ENCODE data around the gene DDX3X.
"Not testable (repeated sequence)": the region's sequence is repeated elsewhere in the genome, so short reads cannot be mapped to it uniquely, and the experiment has no call there.

DDX3X gene
- 2,042 to 3,789 (median 2,577) reads per million in 4 donors for total RNA-seq

- peak; percentile 57 to 94 (median 73) for DNase-seq
Observed at GRCh38 chrX:41333744-41334362, at the start of gene DDX3X. TSS of gene DDX3X (plus strand) at chrX:41334162. CDS start at chrX:41334253, 91 bp downstream.

GRCh38 chrX:41285928-41286327 lies 48.0 kb upstream of the DDX3X start:
- DNase-seq, result not testable (repeated sequence)

GRCh38 chrX:41288641-41289040 lies 45.3 kb upstream of the DDX3X start:
- no peak for DNase-seq

GRCh38 chrX:41289095-41289494 lies 44.9 kb upstream of the DDX3X start:
- DNase-seq, result no peak

GRCh38 chrX:41291309-41291708 lies 42.7 kb upstream of the DDX3X start:
- no peak for DNase-seq

GRCh38 chrX:41293269-41293668 lies 40.7 kb upstream of the DDX3X start:
- DNase-seq, result peak in 1 of 5 donors; percentile 33

GRCh38 chrX:41300758-41301437 lies 33.1 kb upstream of the DDX3X start:
- no peak for DNase-seq

- no peak for DNase-seq
Observed at GRCh38 chrX:41301438-41301824, 32.5 kb upstream of the DDX3X start.

- no peak for DNase-seq
Observed at GRCh38 chrX:41302370-41302769, 31.6 kb upstream of the DDX3X start.

GRCh38 chrX:41303013-41303412 lies 30.9 kb upstream of the DDX3X start:
- DNase-seq, result no peak

GRCh38 chrX:41304178-41304577 lies 29.8 kb upstream of the DDX3X start:
- no peak for DNase-seq

- no peak for DNase-seq
Observed at GRCh38 chrX:41308884-41309647, 24.9 kb upstream of the DDX3X start.

GRCh38 chrX:41312786-41313185 lies 21.2 kb upstream of the DDX3X start:
- DNase-seq, result no peak

- no peak for DNase-seq
Observed at GRCh38 chrX:41313419-41313818, 20.5 kb upstream of the DDX3X start.

- no peak for DNase-seq
Observed at GRCh38 chrX:41314204-41314603, 19.8 kb upstream of the DDX3X start.

- no peak for DNase-seq
Observed at GRCh38 chrX:41314881-41315280, 19.1 kb upstream of the DDX3X start.

GRCh38 chrX:41316266-41316665 lies 17.7 kb upstream of the DDX3X start:
- DNase-seq, result not testable (repeated sequence)

- no peak for DNase-seq
Observed at GRCh38 chrX:41317477-41318208, 16.3 kb upstream of the DDX3X start.

- DNase-seq, result no peak
Observed at GRCh38 chrX:41320393-41320792, 13.6 kb upstream of the DDX3X start.

- DNase-seq, result no peak
Observed at GRCh38 chrX:41322821-41323603, 10.9 kb upstream of the DDX3X start.

- DNase-seq, result no peak
Observed at GRCh38 chrX:41326431-41326830, 7.5 kb upstream of the DDX3X start.

- no peak for DNase-seq
Observed at GRCh38 chrX:41327341-41327740, 6.6 kb upstream of the DDX3X start.
